GM18502 (cell line): ENCODE measurements around the gene TCP10L.
"Not testable (repeated sequence)": the region's sequence is repeated elsewhere in the genome, so short reads cannot be mapped to it uniquely, and the experiment has no call there.

Source experiments
- ATAC-seq: cut with Tn5 transposase; IDR thresholded peaks from one replicate; pipeline ENCODE4 v1.9.1; 2021; ENCODE audit warnings: mild to moderate bottlenecking; ENCODE audit not compliant: unreplicated experiment, poor library complexity

TCP10L gene

GRCh38 chr21:32587651-32588050 is 2.3 kb upstream of the TCP10L start:
- ATAC-seq: no peak

GRCh38 chr21:32587120-32587519 is 1.8 kb upstream of the TCP10L start:
- ATAC-seq: no peak

- no peak for ATAC-seq
Measured at GRCh38 chr21:32585970-32586369, 647 bp upstream of the TCP10L start.

GRCh38 chr21:32584472-32584871 is 851 bp downstream of the TCP10L start:
- ATAC-seq: no peak

- no peak for ATAC-seq
Measured at GRCh38 chr21:32581732-32582131, 3.6 kb downstream of the TCP10L start.

- ATAC-seq: no peak
Measured at GRCh38 chr21:32580949-32581348, 4.4 kb downstream of the TCP10L start.

GRCh38 chr21:32578107-32578691 is 7.1 kb downstream of the TCP10L start:
- no peak for ATAC-seq

- no peak for ATAC-seq
Measured at GRCh38 chr21:32576011-32576410, 9.3 kb downstream of the TCP10L start.

- ATAC-seq: no peak
Measured at GRCh38 chr21:32574946-32575925, 10.1 kb downstream of the TCP10L start.

- no peak for ATAC-seq
Measured at GRCh38 chr21:32572574-32573420, 12.5 kb downstream of the TCP10L start.

- no peak for ATAC-seq
Measured at GRCh38 chr21:32570456-32570855, 14.9 kb downstream of the TCP10L start.

- peak; percentile 85 for ATAC-seq
Measured at GRCh38 chr21:32569261-32570230, 15.8 kb downstream of the TCP10L start.

- no peak for ATAC-seq
Measured at GRCh38 chr21:32567626-32568025, 17.7 kb downstream of the TCP10L start.

GRCh38 chr21:32566741-32567389 is 18.5 kb downstream of the TCP10L start:
- no peak for ATAC-seq

GRCh38 chr21:32565856-32566465 is 19.4 kb downstream of the TCP10L start:
- ATAC-seq: no peak

GRCh38 chr21:32562915-32563314 is 22.4 kb downstream of the TCP10L start:
- no peak for ATAC-seq

GRCh38 chr21:32562426-32562825 is 22.9 kb downstream of the TCP10L start:
- no peak for ATAC-seq

- not testable (repeated sequence) for ATAC-seq
Measured at GRCh38 chr21:32561476-32561875, 23.8 kb downstream of the TCP10L start.

- ATAC-seq: no peak
Measured at GRCh38 chr21:32560896-32561295, 24.4 kb downstream of the TCP10L start.
